Thyroid gland (tissue), 4 donors: ENCODE results near the gene ZNF814.

Experiments
- POLR2A ChIP-seq, 2 donors: fragments of 450-650 bp; IDR thresholded peaks; one replicate each; pipeline ENCODE4 v1.6.1; 2017; ENCODE audit warnings: antibody characterized with exemption in 2 of 2, mild to moderate bottlenecking in 2 of 2, moderate library complexity in 1 of 2
- TF ChIP-seq, protein P1 (sequence below), 6 experiments: fragments of 200-600 bp in 3 of 6; fragments of 450-650 bp in 3 of 6; sonication (generic) in 3 of 6; IDR thresholded peaks; one replicate each; pipeline ENCODE4 v1.5.1; 2016 to 2019; ENCODE audit warnings: antibody characterized with exemption in 6 of 6, mild to moderate bottlenecking in 2 of 6, inconsistent platforms in 1 of 6, moderate library complexity in 1 of 6

- TF ChIP-seq, protein P1, sequence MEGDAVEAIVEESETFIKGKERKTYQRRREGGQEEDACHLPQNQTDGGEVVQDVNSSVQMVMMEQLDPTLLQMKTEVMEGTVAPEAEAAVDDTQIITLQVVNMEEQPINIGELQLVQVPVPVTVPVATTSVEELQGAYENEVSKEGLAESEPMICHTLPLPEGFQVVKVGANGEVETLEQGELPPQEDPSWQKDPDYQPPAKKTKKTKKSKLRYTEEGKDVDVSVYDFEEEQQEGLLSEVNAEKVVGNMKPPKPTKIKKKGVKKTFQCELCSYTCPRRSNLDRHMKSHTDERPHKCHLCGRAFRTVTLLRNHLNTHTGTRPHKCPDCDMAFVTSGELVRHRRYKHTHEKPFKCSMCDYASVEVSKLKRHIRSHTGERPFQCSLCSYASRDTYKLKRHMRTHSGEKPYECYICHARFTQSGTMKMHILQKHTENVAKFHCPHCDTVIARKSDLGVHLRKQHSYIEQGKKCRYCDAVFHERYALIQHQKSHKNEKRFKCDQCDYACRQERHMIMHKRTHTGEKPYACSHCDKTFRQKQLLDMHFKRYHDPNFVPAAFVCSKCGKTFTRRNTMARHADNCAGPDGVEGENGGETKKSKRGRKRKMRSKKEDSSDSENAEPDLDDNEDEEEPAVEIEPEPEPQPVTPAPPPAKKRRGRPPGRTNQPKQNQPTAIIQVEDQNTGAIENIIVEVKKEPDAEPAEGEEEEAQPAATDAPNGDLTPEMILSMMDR (IDR thresholded peaks at IDR 0.05): no peak
- TF ChIP-seq POLR2A (IDR thresholded peaks at IDR 0.05): no peak
Observed at GRCh38 chr19:57812226-57812625, 76.6 kb downstream of the ZNF814 start.
